Neural cell (in vitro differentiated cells): ENCODE measurements around the gene S100PBP. TPM values are rescaled to one million over a fixed set of nuclear protein-coding genes. Genes with fewer than 3 reads are reported as not detected.

ENCODE experiments used
- H2AFZ ChIP-seq: fragments of 200-600, 300-800 bp; sonication (generic), shearing (Covaris generic); 2 replicates; pipeline ENCODE4 v1.6.0; 2014; ENCODE audit warnings: low read depth, mild to moderate bottlenecking, antibody characterized with exemption, low read length, moderate library complexity
- H3F3A ChIP-seq: fragments of 200-600 bp; shearing (Covaris generic); 2 replicates; pipeline ENCODE4 v1.6.1; 2016; ENCODE audit warnings: mild to moderate bottlenecking, moderate library complexity, mixed read lengths, antibody characterized with exemption, low read length; ENCODE audit not compliant: insufficient read depth, poor library complexity, severe bottlenecking
- H3K27ac ChIP-seq: fragments of 200-600, 300-800 bp; sonication (generic), shearing (Covaris generic); 2 replicates; pipeline ENCODE4 v1.5.1; 2014; ENCODE audit warnings: mild to moderate bottlenecking, low read length, moderate library complexity
- H3K27me3 ChIP-seq: fragments of 300-800, 200-600 bp; sonication (generic), shearing (Covaris generic); 2 replicates; pipeline ENCODE4 v1.6.0; 2014; ENCODE audit warnings: mild to moderate bottlenecking, low read depth, low read length, moderate library complexity; ENCODE audit not compliant: insufficient read depth
- H3K36me3 ChIP-seq: fragments of 300-800, 200-600 bp; sonication (generic), shearing (Covaris generic); 2 replicates; pipeline ENCODE4 v1.5.1; 2014; ENCODE audit warnings: mild to moderate bottlenecking, antibody characterized with exemption, low read length, moderate library complexity; ENCODE audit not compliant: insufficient read depth
- H3K4me2 ChIP-seq: fragments of 300-800, 200-600 bp; sonication (generic), shearing (Covaris generic); 2 replicates; pipeline ENCODE4 v1.6.0; 2014; ENCODE audit warnings: mild to moderate bottlenecking, low read length
- H3K4me3 ChIP-seq: fragments of 300-800, 200-600 bp; sonication (generic), shearing (Covaris generic); 2 replicates; pipeline ENCODE4 v1.5.1; 2014; ENCODE audit warnings: mild to moderate bottlenecking, low read length, moderate library complexity
- H3K79me2 ChIP-seq: fragments of 200-600 bp; shearing (Covaris generic); replicated peaks from 2 replicates; pipeline ENCODE4 v1.6.0; 2014; ENCODE audit warnings: mild to moderate bottlenecking, low read length, moderate library complexity; ENCODE audit not compliant: insufficient read depth
- H3K9ac ChIP-seq: fragments of 300-800, 200-600 bp; sonication (generic), shearing (Covaris generic); 2 replicates; pipeline ENCODE4 v1.6.1; 2016; ENCODE audit warnings: mild to moderate bottlenecking, low read length, mixed read lengths
- H3K9me2 ChIP-seq: fragments of 200-600 bp; shearing (Covaris generic); 2 replicates; pipeline ENCODE4 v1.6.1; 2016; ENCODE audit warnings: mild to moderate bottlenecking, low read length, mixed read lengths; ENCODE audit not compliant: insufficient read depth
- H3K9me3 ChIP-seq: fragments of 200-600, 300-800 bp; sonication (generic), shearing (Covaris generic); 2 replicates; pipeline ENCODE4 v1.6.1; 2016; ENCODE audit warnings: mild to moderate bottlenecking, mixed run types, low read length, moderate library complexity, mixed read lengths
- H4K20me1 ChIP-seq: fragments of 200-600 bp; shearing (Covaris generic); 2 replicates; pipeline ENCODE4 v1.6.1; 2016; ENCODE audit warnings: mild to moderate bottlenecking, mixed run types; ENCODE audit not compliant: insufficient read depth
- EP300 ChIP-seq: fragments of 450-650 bp; conservative IDR thresholded peaks from 2 replicates; pipeline ENCODE4 v1.6.1; 2014; ENCODE audit warnings: antibody characterized with exemption, mild to moderate bottlenecking, moderate library complexity; ENCODE audit not compliant: poor library complexity, severe bottlenecking
- EZH2 ChIP-seq: fragments of 200-600, 300-800 bp; shearing (Covaris generic), sonication (generic); IDR thresholded peaks from 2 replicates; pipeline ENCODE4 v1.6.1; 2014; ENCODE audit warnings: antibody characterized with exemption, low read length, borderline replicate concordance, mild to moderate bottlenecking; ENCODE audit not compliant: insufficient read depth, poor library complexity, severe bottlenecking
- MXI1 ChIP-seq: fragments of 450-650 bp; conservative IDR thresholded peaks from 2 replicates; pipeline ENCODE4 v1.6.1; 2014; ENCODE audit warnings: antibody characterized with exemption, mild to moderate bottlenecking; ENCODE audit not compliant: poor library complexity, severe bottlenecking
- POLR2AphosphoS5 ChIP-seq: IDR thresholded peaks from 2 replicates; pipeline ENCODE4 v1.6.1; 2012
- RAD21 ChIP-seq: fragments of 450-650 bp; conservative IDR thresholded peaks from 2 replicates; pipeline ENCODE4 v1.6.1; 2014; ENCODE audit warnings: antibody characterized with exemption, mild to moderate bottlenecking, moderate library complexity
- SMC3 ChIP-seq: fragments of 450-650 bp; conservative IDR thresholded peaks from 2 replicates; pipeline ENCODE4 v1.6.1; 2014; ENCODE audit warnings: antibody characterized with exemption, mild to moderate bottlenecking, moderate library complexity; ENCODE audit not compliant: poor library complexity
- TAF1 ChIP-seq: IDR thresholded peaks from 2 replicates; pipeline ENCODE4 v1.6.1; 2012; ENCODE audit warnings: low read depth
- polyA plus RNA-seq: library from polyadenylated mRNA; depleted of rRNA; stranded (reverse); fragments of >200 nt; gene quantifications from 2 replicates; pipeline ENCODE4 v1.2.3, GENCODE V29; 2014
- TF ChIP-seq, protein P1 (sequence below): fragments of 450-650 bp; IDR thresholded peaks from 2 replicates; pipeline ENCODE4 v1.5.1; 2014; ENCODE audit warnings: antibody characterized with exemption, mild to moderate bottlenecking, moderate library complexity; ENCODE audit not compliant: poor library complexity, severe bottlenecking
- TF ChIP-seq, protein P2 (sequence below): IDR thresholded peaks from 2 replicates; pipeline ENCODE4 v1.6.1; 2012; ENCODE audit warnings: borderline replicate concordance

The S100PBP gene
- polyA plus RNA-seq, 1 donor from 2014 or later: 77.0 TPM

DNA sequence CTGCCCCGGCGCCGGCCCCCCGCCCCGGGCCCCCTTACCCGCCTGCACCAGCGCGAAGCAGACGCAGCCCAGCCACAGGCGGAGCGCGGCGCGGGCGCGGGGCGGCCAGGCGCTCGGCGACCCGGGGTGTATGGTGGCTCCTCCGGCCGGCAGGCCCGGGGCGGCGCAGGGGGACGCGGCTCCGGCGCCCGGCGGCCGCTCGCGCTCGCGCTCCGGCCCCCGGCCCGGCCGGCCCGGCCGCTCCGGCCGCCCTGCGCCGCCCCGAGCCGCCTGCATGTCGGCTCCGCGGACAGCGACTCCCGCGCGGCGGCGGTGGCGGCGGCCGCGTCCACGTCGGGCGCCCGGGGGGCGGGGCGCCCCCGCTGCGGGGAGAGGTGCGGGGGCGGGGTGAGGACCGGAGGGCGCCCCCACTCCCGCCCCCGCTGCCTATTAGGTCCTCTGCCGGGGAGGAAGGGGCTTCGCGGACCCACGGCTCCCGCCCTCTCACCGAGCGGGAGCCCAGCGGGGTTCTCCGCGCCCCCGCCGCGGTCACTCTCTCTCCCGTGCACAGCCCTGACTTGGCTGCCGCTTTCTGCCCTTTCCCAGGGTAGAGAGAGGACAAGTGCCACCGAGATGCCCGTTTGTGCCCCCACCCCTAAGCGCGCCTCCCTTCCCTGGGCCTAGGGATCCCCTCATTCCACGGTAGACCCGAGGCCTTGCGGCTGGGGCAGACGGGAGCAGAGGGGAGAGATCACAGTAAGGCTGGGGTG is 53.3 kb downstream of the S100PBP start, which contains the start of gene FNDC5:
TSS of gene FNDC5 (minus strand) at position 298 of the 749 bp plus-strand sequence.
- Histone ChIP-seq H3K36me3 (no peaks in the 10 kb centered on the region), H3K27ac (no peak within 1 kb of the TSS), H3K9me2 (no peaks in the 10 kb centered on the region), H3F3A (peaks cover 4% of the 10 kb centered on the region), H3K4me2 (peak within 1 kb of the TSS; percentile 30), H3K4me3 (peak within 1 kb of the TSS; percentile 64), H3K27me3 (peaks cover 8% of the 10 kb centered on the region), H3K79me2 (no peaks in the 10 kb centered on the region), H3K9me3 (no peaks in the 10 kb centered on the region), H3K9ac (peak within 1 kb of the TSS; percentile 56), H4K20me1 (no peaks in the 10 kb centered on the region), H2AFZ (peak within 1 kb of the TSS; percentile 21)
- TF ChIP-seq RAD21 (no peak), TAF1 (no peak), SMC3 (no peak), POLR2AphosphoS5 (no peak), EZH2 (no peak), MXI1 (no peak), EP300 (no peak)
- TF ChIP-seq, protein P1, sequence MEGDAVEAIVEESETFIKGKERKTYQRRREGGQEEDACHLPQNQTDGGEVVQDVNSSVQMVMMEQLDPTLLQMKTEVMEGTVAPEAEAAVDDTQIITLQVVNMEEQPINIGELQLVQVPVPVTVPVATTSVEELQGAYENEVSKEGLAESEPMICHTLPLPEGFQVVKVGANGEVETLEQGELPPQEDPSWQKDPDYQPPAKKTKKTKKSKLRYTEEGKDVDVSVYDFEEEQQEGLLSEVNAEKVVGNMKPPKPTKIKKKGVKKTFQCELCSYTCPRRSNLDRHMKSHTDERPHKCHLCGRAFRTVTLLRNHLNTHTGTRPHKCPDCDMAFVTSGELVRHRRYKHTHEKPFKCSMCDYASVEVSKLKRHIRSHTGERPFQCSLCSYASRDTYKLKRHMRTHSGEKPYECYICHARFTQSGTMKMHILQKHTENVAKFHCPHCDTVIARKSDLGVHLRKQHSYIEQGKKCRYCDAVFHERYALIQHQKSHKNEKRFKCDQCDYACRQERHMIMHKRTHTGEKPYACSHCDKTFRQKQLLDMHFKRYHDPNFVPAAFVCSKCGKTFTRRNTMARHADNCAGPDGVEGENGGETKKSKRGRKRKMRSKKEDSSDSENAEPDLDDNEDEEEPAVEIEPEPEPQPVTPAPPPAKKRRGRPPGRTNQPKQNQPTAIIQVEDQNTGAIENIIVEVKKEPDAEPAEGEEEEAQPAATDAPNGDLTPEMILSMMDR: no peak
- TF ChIP-seq, protein P2, sequence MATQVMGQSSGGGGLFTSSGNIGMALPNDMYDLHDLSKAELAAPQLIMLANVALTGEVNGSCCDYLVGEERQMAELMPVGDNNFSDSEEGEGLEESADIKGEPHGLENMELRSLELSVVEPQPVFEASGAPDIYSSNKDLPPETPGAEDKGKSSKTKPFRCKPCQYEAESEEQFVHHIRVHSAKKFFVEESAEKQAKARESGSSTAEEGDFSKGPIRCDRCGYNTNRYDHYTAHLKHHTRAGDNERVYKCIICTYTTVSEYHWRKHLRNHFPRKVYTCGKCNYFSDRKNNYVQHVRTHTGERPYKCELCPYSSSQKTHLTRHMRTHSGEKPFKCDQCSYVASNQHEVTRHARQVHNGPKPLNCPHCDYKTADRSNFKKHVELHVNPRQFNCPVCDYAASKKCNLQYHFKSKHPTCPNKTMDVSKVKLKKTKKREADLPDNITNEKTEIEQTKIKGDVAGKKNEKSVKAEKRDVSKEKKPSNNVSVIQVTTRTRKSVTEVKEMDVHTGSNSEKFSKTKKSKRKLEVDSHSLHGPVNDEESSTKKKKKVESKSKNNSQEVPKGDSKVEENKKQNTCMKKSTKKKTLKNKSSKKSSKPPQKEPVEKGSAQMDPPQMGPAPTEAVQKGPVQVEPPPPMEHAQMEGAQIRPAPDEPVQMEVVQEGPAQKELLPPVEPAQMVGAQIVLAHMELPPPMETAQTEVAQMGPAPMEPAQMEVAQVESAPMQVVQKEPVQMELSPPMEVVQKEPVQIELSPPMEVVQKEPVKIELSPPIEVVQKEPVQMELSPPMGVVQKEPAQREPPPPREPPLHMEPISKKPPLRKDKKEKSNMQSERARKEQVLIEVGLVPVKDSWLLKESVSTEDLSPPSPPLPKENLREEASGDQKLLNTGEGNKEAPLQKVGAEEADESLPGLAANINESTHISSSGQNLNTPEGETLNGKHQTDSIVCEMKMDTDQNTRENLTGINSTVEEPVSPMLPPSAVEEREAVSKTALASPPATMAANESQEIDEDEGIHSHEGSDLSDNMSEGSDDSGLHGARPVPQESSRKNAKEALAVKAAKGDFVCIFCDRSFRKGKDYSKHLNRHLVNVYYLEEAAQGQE: no peak

DNA sequence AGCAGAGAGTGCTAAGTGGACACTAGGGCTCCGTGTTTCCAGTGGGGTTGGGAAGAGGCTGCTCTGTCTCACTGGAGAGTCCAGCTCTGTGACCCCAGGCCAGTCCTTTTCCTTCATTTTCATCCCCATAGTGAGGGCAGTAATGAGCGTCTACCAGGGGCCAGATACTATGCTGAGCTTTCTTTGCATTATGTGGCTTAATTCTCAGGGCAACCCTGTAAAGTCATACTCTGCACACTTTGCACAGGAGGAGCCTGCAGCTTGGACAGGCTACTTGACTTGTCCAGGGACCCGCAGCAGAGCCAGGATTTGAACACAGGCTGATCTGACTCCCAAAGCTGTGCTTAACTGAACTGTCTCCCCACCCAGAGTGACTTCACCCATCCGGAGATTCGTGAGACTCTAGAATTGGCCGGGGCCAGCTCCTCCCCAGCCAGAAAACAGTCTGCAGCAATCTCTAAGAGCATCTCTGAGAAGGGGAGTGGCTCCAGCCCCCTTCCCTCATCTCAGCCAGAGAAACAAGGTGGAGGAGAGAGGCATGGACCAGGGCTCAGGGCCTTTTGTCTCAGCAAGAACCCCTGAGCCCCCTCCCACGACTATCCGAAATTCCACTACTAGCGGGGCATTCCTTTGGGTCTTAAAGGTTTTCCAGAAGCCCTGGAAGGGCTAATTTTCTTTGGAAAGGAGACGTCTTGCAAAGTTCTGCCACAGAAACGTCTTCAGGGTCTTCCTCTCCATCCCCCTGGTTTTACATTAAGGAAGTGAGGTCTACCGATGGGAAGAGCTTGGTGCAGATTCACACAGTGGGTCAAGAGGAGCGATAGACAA is 54.1 kb downstream of the S100PBP start:
- Histone ChIP-seq H2AFZ (peak overlapping the region; percentile 21), H3K27ac (no peak overlapping the region), H3K9me3 (no peaks in the 10 kb centered on the region), H4K20me1 (no peaks in the 10 kb centered on the region), H3K79me2 (no peaks in the 10 kb centered on the region), H3K4me3 (peak overlapping the region; percentile 64), H3K9ac (peak overlapping the region; percentile 56), H3K4me2 (peak overlapping the region; percentile 30), H3K36me3 (no peaks in the 10 kb centered on the region), H3F3A (peaks cover 4% of the 10 kb centered on the region), H3K9me2 (no peaks in the 10 kb centered on the region), H3K27me3 (peaks cover 8% of the 10 kb centered on the region)
- TF ChIP-seq EP300 (no peak), RAD21 (no peak), TAF1 (no peak), EZH2 (no peak)
- TF ChIP-seq, protein P2: no peak
- TF ChIP-seq, protein P1: no peak
